Dedifferentiated amniotic fluid mesenchymal stem cell (primary cell): ENCODE results near the gene CELSR1.
A peak's percentile ranks its signal among the peaks of the same experiment; 100 is the strongest.

Experiments used
- DNase-seq: peaks from one replicate; pipeline ENCODE4 v3.0.0-alpha.2; 2016; ENCODE audit errors: extremely low spot score

The CELSR1 gene

GRCh38 chr22:46376111-46376510 is 161.3 kb downstream of the CELSR1 start:
- DNase-seq: no peak

DNA sequence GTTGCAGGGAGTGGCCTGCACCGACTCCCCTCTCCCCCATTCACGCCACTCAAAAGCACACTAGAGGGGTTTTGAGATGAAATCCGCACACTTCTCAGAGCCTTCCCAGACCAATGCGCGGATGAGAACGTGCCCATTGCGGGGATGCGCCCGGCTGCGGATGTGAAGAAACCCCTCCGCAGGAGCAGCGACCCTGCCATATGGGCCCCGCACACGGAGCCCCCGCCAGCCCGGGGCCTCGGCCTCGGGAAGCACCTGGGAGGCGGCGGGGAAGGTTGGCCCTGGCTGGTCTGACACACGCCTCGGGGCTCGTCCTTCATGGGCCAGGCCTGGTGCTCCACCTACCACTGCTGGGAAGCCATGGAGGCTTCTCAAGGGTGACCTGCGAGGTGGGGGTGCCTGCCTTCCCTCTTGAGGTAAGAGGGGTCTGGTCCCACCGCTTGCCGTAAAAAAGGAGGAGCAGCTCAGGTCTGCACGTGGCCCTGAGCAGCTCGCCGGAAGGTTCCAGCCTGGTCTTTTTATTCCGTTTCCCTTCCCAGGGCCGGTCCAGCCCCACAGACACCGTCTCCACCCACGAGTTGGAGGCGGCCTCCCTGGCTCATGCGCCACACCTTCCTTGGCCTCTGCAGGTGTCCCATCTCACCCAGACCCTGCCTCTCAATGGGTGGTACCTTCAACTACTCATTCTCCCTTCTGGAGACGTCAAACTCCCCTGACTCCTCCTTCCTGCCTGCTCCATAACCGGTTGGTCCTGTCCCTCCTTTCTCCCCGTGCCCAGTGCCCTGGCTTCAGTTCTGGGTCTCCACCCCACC is 162.6 kb downstream of the CELSR1 start:
- no peak for DNase-seq

GRCh38 chr22:46373921-46374662 is 163.3 kb downstream of the CELSR1 start:
- no peak for DNase-seq

- DNase-seq: no peak
Measured at GRCh38 chr22:46373159-46373558, 164.3 kb downstream of the CELSR1 start.

DNA sequence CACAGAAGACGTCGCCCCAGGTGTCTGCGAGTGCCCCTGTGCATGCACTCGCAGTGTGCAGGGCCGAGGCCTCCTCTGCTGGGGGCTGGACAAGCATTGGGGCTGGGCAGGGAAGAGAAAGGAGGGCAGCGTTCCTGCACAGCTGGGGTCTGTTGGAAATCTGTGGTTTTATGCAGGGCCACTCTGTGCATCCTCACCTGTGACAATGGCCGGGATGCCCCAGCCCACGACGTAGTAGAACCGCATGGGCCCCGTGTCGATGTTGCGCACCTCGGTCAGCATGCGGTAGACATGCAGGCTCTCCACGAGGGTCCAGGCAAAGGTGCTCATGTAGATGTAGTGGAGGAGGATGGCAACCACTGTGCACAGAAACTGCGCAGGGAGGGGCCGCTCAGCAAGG is 164.7 kb downstream of the CELSR1 start:
- DNase-seq: no peak

GRCh38 chr22:46371623-46372226 is 165.7 kb downstream of the CELSR1 start:
- DNase-seq: no peak

DNA sequence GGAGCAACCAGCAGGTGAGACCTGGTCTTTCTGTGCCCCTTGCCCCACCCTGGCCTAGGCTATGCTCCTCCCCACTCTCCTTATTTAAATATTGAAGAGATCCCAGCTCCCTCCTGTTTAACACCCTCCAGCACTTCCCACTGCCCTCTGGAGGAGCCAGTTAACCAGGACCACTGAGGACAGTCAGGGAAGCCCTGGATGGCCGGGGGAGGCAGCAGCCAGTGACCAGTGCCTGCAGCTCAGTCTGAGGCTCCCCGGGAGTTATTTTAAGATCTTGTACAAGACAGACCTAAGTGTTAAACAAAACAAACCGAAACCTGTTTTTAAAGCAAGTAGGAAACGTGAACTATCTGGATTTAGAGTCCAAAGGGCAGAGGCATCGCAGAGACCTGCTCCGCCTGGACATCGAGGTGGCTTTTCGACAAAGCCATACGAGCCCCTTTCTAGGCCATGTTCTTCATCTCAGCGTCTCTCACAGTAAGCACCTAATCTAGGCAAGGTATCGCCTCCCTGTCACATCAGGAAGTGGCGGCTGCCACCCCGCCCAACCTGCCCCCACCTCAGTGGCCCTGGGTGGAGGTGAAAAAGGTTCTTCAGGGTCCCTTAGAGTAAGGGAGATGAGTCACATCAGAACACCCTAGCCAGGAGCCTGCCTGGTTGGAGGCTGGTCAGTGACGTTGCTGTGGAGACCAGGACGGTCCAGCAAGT is 166.7 kb downstream of the CELSR1 start:
- DNase-seq: no peak

DNA sequence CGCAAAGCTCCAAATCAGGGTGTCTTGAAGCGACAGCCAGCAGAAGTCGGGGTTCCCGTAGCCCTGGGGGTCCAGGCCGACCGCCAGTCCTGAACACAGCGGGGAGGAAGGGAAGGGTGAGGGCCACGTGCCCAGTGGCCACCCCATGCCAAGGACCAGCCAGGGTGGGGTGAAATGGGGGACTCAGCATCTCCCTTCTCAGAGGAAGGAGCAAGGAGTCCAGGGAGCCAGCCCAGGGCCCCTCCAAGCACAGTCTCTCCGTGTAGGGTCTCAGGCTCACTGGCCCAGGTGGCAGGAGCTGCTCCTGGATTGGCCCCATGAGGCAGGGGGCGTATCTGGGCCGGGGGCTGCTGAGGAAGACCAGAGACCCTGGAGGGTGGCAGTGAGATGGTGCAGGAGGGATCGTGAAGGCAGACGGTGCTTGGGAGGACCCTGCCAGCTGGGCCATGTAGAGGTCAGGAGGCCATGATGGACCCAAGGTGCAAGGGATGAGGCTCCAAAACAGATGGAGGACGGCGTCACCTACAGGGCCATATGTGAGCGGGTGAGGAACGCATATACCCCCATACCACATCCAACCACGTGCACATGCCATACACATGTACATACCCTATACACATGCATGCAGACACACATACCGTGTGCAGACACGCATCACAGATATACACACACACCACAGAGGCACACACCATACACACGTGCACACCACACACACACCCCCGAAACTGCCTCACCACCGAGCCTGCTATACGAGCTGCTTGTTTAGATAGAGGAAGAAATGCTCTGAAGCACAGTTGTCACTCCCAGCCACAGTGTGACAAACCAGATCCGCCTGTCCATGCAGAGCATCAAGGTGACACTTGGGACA is 167.5 kb downstream of the CELSR1 start:
- DNase-seq: no peak

- DNase-seq: no peak
Measured at GRCh38 chr22:46368871-46369715, 168.3 kb downstream of the CELSR1 start.

- no peak for DNase-seq
Measured at GRCh38 chr22:46368422-46368821, 169.0 kb downstream of the CELSR1 start.

GRCh38 chr22:46367707-46368191 is 169.7 kb downstream of the CELSR1 start:
- DNase-seq: peak; percentile 20

DNA sequence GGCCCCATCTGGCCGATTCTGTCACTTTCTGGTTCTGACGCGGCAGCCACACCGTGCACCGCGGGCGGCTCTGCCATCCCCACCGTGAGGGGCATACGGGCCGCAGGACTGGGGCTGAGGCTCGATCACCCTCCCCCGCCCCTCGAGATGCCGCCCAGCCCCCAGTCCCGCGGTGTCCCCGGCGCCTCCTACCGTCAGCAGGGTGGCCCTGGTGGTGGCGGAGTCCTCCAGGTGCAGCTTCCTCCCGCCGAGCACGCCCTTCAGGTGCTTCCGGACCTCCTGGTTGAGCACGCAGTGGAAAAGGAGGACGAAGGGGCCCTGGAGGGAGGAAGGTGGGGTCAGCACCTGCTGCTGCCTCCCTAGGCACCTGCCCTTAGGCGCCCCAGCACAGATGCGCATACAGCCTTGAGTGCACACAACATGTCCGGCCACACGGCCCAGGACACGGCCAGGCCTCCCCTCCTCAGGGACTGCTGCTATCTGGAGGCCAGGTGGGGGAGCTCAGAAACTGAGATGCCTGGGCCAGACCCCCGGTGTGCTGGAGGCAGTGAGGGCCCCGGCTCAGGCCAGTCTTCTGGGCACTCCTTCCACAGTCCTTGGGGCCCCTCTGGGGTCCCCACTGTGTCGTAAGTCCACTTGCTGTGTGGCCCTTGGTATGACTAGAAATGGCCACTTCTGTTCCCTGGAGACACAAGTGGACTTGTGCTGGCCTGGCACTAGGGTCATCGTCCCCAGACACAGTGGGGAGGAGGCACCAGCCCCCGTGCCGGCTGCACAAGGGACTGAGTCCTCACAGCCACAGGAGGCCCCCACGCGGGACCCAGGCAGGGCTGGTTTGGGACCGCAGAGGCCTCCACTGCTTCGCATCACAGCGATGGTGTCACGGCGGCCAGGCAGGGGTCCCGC is 170.4 kb downstream of the CELSR1 start:
- DNase-seq: no peak

- no peak for DNase-seq
Measured at GRCh38 chr22:46366327-46366731, 171.1 kb downstream of the CELSR1 start.

DNA sequence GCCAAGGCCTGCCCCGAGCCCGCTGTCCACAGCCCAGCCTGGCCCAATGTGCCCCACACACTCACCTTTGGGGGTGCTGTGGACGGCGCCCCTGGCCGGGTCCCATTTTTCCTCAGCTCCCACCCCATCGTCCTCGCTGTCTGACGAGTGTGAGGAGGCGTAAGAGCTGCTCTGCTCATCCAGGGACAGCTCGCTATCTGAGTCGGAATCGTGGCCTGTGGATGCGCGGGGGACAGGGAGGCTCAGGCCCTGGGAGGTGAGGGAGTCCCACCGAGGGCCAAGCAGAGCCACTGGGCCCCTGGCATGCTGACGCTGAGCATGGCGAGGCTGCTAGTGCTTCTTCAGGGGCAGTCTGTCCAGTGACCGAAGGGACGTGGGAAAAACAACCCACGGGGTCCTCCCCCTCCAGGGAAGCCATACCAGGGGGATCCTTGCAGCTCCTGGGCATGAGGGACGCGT is 172.2 kb downstream of the CELSR1 start:
- no peak for DNase-seq

- no peak for DNase-seq
Measured at GRCh38 chr22:46364341-46365165, 172.9 kb downstream of the CELSR1 start.

DNA sequence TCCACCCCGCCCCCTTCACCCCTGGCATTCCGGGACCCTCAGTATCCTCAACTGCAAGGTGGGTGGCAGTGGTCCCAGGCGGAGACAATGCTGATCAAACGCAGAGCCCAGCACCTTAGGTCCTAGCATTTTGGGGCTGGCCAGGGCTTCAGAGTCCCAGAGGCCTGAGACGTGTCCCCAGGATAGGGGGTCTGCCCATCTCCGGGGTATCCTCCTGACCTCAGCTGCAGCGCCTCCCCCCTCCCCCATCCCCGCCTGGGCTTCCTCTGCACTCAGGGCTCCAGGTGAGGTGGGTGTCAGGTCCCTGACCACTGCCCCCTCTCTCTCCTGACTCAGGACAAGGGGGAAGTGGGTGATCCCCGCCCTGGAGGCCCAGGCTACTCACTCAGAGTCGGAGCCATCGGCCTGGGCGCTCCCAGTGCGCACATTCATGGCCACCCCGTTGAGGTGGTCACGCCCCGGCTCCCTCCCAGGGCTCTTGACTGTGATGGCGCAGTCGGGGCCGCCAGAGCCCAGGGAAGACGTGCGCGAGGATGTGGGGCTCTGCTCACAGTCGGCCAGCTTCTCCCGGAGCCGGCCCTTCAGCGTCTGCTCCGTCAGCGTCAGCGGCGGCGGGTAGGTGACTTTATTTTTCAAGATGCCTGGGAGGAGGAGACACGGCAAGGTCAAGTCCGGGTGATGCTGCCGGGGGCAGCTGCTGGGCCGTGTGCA is 173.7 kb downstream of the CELSR1 start:
- no peak for DNase-seq

DNA sequence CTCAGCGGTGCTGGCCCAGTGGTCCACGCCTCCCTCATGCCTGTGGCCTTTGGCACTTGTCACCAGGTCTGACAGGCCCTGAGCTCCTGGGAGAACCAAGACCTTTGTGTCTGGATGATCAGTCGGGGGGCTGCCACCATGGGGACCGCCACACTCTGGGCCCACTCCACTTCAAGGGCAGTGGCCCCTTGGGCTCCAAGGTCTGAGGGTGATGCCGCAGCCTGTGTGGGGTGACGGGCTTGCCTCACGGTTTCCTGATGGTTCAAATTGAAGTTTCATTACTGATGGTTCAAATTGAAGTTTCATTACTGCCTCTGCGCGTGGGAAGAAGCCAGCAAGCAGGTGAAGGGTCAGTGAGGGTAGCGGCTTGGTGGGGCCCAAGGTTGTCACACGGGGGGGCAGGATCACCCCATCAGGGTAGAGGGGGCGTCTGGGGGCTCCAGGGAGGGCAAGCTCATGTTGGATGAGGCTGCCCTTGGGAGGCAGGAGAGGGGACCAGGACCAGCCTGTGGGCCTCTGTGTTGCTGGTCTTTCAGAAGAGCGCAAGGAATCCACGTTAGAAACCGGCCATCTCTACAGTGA is 174.4 kb downstream of the CELSR1 start:
- DNase-seq: no peak
